Measurements from ENCODE around the gene GLDN. TPM values are rescaled to one million over a fixed set of nuclear protein-coding genes. Genes with fewer than 3 reads are reported as not detected.

The GLDN gene
- total RNA-seq, 1 experiment from 2014 or later: 1.3 TPM

- Histone ChIP-seq H3K9ac (ENCODE audit: extremely low read depth, insufficient read length, low read length) (no peak overlapping the region), H3K4me1 (ENCODE audit: insufficient read depth, low read length) (peaks cover 6% of the 10 kb centered on the region; the same call in 1 of the 2 replicates), H4K8ac (replicated peaks; ENCODE audit: insufficient read length, low read depth, low read length) (no peak overlapping the region), H3K27ac (ENCODE audit: insufficient read length, low read depth, low read length) (no peak overlapping the region), H3K56ac (ENCODE audit: insufficient read length, low read depth, low read length) (no peak overlapping the region), H4K20me1 (ENCODE audit: control insufficient read depth, insufficient read depth, insufficient read length) (no peaks in the 10 kb centered on the region), H3K27me3 (ENCODE audit: insufficient read depth, low read length) (no peaks in the 10 kb centered on the region), H3K4ac (ENCODE audit: low read depth, low read length) (no peak overlapping the region), H2BK12ac (ENCODE audit: insufficient read length, low read depth, low read length) (no peak overlapping the region), H3K14ac (ENCODE audit: insufficient read depth, low read length) (no peak overlapping the region), H2AK5ac (ENCODE audit: insufficient read length, low read length) (no peak overlapping the region), H2AFZ (ENCODE audit: low read length) (no peak overlapping the region), H3K9me3 (ENCODE audit: control insufficient read depth, low read depth, low read length) (no peaks in the 10 kb centered on the region), H4K91ac (ENCODE audit: insufficient read length, low read depth, low read length) (no peak overlapping the region), H4K5ac (ENCODE audit: insufficient read length, low read depth, low read length) (no peak overlapping the region), H2BK5ac (ENCODE audit: insufficient read length, low read length) (no peak overlapping the region), H3K79me2 (ENCODE audit: insufficient read depth, low read length) (no peaks in the 10 kb centered on the region), H2BK120ac (ENCODE audit: low read depth, low read length, poor library complexity, severe bottlenecking) (no peak overlapping the region), H3T11ph (ENCODE audit: low read length) (no peak overlapping the region), H3K23me2 (ENCODE audit: insufficient read length, low read depth, low read length, poor library complexity, severe bottlenecking) (no peaks in the 10 kb centered on the region), H3K4me2 (ENCODE audit: insufficient read depth, insufficient read length, low read length) (no peak overlapping the region), H3K79me1 (ENCODE audit: insufficient read depth, low read depth, low read length, poor library complexity, severe bottlenecking) (no peaks in the 10 kb centered on the region), H3K23ac (ENCODE audit: insufficient read length, low read depth, low read length) (no peak overlapping the region), H2BK15ac (ENCODE audit: low read depth, low read length) (no peak overlapping the region), H2BK20ac (ENCODE audit: low read depth, low read length, poor library complexity, severe bottlenecking) (no peak overlapping the region), H3K18ac (ENCODE audit: insufficient read length, low read depth, low read length) (no peak overlapping the region)
- Mint-ChIP-seq H3K9me3 (peaks cover 4 to 12% of the 10 kb centered on the region in 2 experiments; a peak in 4 of 5 replicates), H3K4me1 (peaks cover 22 to 23% of the 10 kb centered on the region in 2 experiments), H3K27me3 (ENCODE audit: low read depth) (peaks cover 2% of the 10 kb centered on the region), H3K36me3 (ENCODE audit: insufficient read depth in 1 of 3, low read depth in 3 of 3) (peaks cover 0 to 3% (median 0%) of the 10 kb centered on the region in 3 experiments; a peak in 1 of 7 replicates), H3K4me3 (no peak overlapping the region; a peak in 1 of 5 replicates), H3K27ac (peak overlapping the region; percentile 2 to 88 (median 27); a peak in 4 of 7 replicates)
- peak; percentile 67 for DNase-seq
- WGBS (ENCODE audit: extremely low coverage, insufficient read length, low lambda C conversion rate): no CpG with 5 or more reads among the region's 5 CpGs
- TF ChIP-seq, protein P1, sequence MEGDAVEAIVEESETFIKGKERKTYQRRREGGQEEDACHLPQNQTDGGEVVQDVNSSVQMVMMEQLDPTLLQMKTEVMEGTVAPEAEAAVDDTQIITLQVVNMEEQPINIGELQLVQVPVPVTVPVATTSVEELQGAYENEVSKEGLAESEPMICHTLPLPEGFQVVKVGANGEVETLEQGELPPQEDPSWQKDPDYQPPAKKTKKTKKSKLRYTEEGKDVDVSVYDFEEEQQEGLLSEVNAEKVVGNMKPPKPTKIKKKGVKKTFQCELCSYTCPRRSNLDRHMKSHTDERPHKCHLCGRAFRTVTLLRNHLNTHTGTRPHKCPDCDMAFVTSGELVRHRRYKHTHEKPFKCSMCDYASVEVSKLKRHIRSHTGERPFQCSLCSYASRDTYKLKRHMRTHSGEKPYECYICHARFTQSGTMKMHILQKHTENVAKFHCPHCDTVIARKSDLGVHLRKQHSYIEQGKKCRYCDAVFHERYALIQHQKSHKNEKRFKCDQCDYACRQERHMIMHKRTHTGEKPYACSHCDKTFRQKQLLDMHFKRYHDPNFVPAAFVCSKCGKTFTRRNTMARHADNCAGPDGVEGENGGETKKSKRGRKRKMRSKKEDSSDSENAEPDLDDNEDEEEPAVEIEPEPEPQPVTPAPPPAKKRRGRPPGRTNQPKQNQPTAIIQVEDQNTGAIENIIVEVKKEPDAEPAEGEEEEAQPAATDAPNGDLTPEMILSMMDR (conservative IDR thresholded peaks at IDR 0.05): no peak; the same call in 2 of the 3 replicates
Measured at GRCh38 chr15:51390966-51391422, 49.5 kb downstream of the GLDN start.
